Measurements from ENCODE around the gene KY. TPM values are rescaled to one million over a fixed set of nuclear protein-coding genes. Genes with fewer than 3 reads are reported as not detected.

Gene KY
- total and polyA plus RNA-seq, 2 of the 8 experiments (the other 6 are each of a cell fraction or from before 2014, with no cell fraction given), result not detected

DNA sequence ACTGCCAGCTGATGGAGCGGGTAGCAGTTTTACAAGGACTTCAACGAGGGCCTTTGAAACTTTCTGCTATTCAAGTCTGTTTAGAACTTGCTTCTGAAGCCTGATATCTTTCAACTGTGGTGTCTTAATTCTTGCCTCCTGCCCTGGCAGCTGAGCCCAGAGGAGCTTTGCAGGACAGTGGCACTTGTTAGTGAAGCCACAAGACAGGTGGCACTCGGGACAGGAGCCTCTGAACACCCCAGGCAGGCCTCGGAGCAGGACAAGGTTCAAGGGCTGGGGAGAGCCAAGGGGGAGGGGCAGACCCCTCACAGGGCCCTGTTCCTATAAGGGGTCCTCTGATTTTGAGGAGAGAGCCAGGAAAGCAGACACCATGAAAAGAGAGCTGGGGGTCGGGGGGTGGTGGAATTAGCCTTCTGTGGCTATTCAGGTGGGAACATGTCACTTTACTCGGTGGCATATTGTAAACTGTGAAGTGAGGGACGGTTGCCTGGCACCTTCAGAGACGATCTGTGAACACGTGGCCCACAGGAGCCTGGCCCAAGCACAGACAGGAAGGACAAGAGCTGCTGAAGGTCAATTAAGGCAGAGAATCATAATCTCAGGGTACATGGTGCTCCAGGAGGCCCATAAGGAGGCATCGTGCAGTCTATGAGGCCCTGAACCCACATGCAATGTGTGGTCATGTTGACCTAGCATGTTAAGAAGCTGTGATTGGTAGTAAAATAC is 30.1 kb upstream of the KY start:
- CTCF ChIA-PET (ENCODE audit: partially characterized antibody), result interaction anchor here (0.7 to 2.4 kb wide), 12 partner anchors 8 to 114 kb away, joined by 3 to 13 read pairs (median 3); partner anchors contain the start of gene EPHB1
- no peak for FAIRE-seq
- TF ChIP-seq, protein P1, sequence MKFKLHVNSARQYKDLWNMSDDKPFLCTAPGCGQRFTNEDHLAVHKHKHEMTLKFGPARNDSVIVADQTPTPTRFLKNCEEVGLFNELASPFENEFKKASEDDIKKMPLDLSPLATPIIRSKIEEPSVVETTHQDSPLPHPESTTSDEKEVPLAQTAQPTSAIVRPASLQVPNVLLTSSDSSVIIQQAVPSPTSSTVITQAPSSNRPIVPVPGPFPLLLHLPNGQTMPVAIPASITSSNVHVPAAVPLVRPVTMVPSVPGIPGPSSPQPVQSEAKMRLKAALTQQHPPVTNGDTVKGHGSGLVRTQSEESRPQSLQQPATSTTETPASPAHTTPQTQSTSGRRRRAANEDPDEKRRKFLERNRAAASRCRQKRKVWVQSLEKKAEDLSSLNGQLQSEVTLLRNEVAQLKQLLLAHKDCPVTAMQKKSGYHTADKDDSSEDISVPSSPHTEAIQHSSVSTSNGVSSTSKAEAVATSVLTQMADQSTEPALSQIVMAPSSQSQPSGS (IDR thresholded peaks at IDR 0.05; ENCODE audit: low read length), result no peak
- TF ChIP-seq SIRT6 (IDR thresholded peaks at IDR 0.05; ENCODE audit: low read length) (no peak), RXRA (IDR thresholded peaks at IDR 0.05; ENCODE audit: insufficient read depth, low read depth, low read length) (no peak)

More for the DNA sequence above, 30.1 kb upstream of the KY start:
- H3K9ac ChIP-seq (replicated peaks in 1 of 4; ENCODE audit: extremely low read depth in 1 of 4, low read depth in 3 of 4, low read length in 3 of 4), result no peak overlapping the region
- no peak overlapping the region for H3K23ac ChIP-seq (ENCODE audit: insufficient read length)
- H3K14ac ChIP-seq (ENCODE audit: insufficient read length), result no peak overlapping the region
- H2AFZ ChIP-seq (ENCODE audit: low read length), result no peak overlapping the region
- H3K56ac ChIP-seq (replicated peaks; ENCODE audit: insufficient read length, low read depth, low read length), result no peak overlapping the region
- no peak overlapping the region for H3K4ac ChIP-seq (replicated peaks; ENCODE audit: insufficient read length, low read depth, low read length)
- no peak overlapping the region for H3K18ac ChIP-seq (ENCODE audit: extremely low read depth, low read length)
- no peak overlapping the region for H2BK120ac ChIP-seq (replicated peaks; ENCODE audit: low read depth, low read length)
- H3K79me2 ChIP-seq (ENCODE audit: control insufficient read depth in 1 of 2, insufficient read depth in 2 of 2, low read length in 2 of 2), result no peaks in the 10 kb centered on the region
- no peak overlapping the region for H4K91ac ChIP-seq (replicated peaks; ENCODE audit: insufficient read length, low read length)
- no peak overlapping the region for H2BK5ac ChIP-seq (ENCODE audit: low read depth, low read length)
- 83% methylated on average over 10 of the region's 10 CpGs; no CpG with 5 or more reads in 1 of the 2 experiments for WGBS, 2 experiments (ENCODE audit: extremely low coverage in 1 of 2, insufficient coverage in 1 of 2, insufficient read length in 1 of 2, insufficient replicate concordance in 2 of 2, low coverage in 1 of 2, low lambda C conversion rate in 2 of 2, missing lambda C conversion rate in 1 of 2)
- no peak overlapping the region for H3K27ac ChIP-seq (ENCODE audit: low read depth, low read length)
- H3K4me2 ChIP-seq (ENCODE audit: insufficient read depth in 1 of 2, low read depth in 2 of 2, low read length in 2 of 2), result no peak overlapping the region
- H2BK15ac ChIP-seq (ENCODE audit: low read length), result no peak overlapping the region
- H3K23me2 ChIP-seq (ENCODE audit: low read depth, low read length), result no peaks in the 10 kb centered on the region
- H3K9me3 ChIP-seq (ENCODE audit: insufficient read depth in 2 of 2, low read depth in 1 of 2, low read length in 1 of 2), result no peaks in the 10 kb centered on the region
- H3K79me1 ChIP-seq (ENCODE audit: low read depth, low read length), result no peaks in the 10 kb centered on the region
- peaks cover 0 to 3% (median under 1%) of the 10 kb centered on the region in 4 experiments; a peak in 3 of 7 replicates for H3K27me3 ChIP-seq (replicated peaks in 1 of 4; ENCODE audit: control insufficient read depth in 3 of 4, extremely low read depth in 1 of 4, insufficient read depth in 3 of 4, low read length in 3 of 4)
- no peaks in the 10 kb centered on the region for H3K36me3 ChIP-seq (ENCODE audit: control insufficient read depth in 2 of 4, insufficient read depth in 4 of 4, low read length in 3 of 4)
- H4K20me1 ChIP-seq (replicated peaks in 1 of 2; ENCODE audit: control insufficient read depth in 1 of 2, insufficient read depth in 2 of 2, low read length in 2 of 2), result no peaks in the 10 kb centered on the region
- no peak overlapping the region for H2BK12ac ChIP-seq (ENCODE audit: low read depth, low read length)
- H4K8ac ChIP-seq (ENCODE audit: extremely low read depth, insufficient read depth, low read length), result no peak overlapping the region
- no peak overlapping the region for H4K5ac ChIP-seq (ENCODE audit: insufficient read length, low read depth, low read length)
- H3K4me3 ChIP-seq (ENCODE audit: extremely low read depth in 1 of 4, insufficient read depth in 2 of 4, low read depth in 3 of 4, low read length in 4 of 4), result no peak overlapping the region
- no peak overlapping the region for H2BK20ac ChIP-seq (ENCODE audit: low read length)
- POLR2A ChIA-PET (ENCODE audit: partially characterized antibody), result no interaction called here
- no peak overlapping the region for H2AK5ac ChIP-seq (ENCODE audit: low read depth, low read length)
- DNase-seq (ENCODE audit: low read depth in 1 of 2, low spot score in 2 of 2), result no peak
- H3K4me1 ChIP-seq (replicated peaks in 1 of 4; ENCODE audit: control insufficient read depth in 3 of 4, insufficient read depth in 4 of 4, low read length in 3 of 4), result no peaks in the 10 kb centered on the region

All from H1 (cell line).